ENCODE data around the gene MYL6B.

MYL6B gene

DNA sequence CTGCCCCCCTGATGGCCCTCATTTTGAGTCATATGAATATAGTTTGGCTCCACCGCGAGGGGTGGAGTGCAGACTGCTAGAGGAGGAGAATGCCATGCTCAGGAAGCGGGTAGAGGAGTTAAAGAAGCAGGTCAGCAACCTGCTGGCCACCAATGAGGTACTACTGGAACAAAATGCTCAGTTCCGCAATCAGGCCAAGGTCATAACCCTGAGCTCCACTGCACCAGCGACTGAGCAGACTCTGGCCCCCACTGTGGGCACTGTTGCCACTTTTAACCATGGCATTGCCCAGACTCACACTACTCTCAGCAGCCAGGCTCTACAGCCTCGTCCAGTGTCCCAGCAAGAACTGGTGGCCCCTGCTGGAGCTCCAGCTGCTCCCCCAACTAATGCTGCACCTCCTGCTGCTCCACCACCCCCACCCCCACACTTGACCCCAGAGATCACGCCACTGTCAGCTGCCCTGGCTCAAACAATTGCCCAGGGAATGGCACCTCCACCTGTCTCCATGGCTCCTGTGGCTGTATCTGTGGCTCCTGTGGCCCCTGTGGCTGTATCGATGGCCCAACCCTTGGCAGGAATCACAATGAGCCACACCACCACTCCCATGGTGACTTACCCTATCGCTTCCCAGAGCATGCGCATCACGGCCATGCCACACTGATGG, 31.1 kb upstream of the MYL6B start:
- in situ Hi-C loops (cut with MboI; ENCODE audit: low sequenced_read_pairs) = no loop called here

DNA sequence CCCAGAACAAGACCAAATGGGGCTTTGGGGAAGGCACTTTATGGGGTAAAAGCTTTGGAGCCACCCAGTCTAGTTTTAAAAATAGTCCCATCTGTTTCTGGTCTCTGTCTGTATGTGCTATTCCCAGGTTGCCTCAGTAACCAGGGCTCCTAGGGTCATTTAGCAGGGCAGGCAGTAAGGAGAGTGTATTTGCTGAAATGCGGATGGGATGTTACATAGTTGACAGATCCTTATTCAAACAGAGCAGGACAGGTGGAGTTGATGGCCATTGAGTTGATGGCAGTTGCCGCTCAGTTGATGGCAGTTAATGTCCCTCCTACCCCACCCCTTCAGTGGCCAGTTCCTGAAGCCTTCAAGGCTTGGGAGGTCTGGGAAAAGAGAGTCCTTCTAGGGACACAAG, 29.8 kb upstream of the MYL6B start:
- in situ Hi-C loops (cut with MboI; ENCODE audit: low sequenced_read_pairs) = no loop called here

DNA sequence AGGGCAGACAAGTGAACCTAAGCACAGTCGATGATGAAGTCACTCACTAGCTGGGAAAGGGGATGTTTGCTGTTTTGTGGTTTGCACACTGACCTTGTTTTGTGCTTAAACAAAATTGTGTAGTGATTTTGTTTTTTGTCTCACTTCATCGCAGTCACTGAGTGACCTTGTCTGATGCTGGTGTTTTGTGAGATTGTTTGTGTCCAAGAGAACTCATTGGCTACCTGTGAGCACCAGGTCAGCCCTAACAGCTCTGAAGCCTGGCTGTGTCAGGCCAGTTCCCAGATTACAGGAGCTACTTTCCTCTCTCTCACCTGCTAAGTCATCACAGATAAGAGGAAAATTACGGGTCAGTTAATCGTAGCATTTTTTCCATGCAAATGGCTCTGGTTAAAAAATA, 28.3 kb upstream of the MYL6B start:
- in situ Hi-C loops (cut with MboI; ENCODE audit: low sequenced_read_pairs) = no loop called here

DNA sequence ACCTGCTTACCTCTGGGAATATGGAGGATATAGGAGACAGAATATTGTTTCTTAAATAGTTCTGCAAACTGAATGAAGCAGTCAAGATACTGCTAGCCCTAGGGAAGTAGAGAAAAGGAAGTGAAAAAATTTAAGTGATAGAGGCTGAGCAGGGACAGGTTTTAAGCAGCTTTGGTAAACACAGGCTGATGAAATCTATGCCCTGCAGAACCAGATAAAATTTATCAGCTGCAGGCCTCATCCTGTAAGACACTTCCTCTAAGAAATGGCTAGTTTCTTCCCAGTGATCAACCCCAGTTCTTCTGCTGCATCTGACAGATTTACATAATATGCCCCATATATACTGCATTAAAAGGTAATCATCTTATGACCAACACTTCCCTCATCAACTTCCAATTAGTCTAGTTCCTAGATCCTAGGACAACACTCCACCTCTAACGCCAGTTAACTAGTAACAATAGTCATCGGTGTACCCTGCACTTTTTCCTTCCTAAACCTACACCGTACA, 25.6 kb upstream of the MYL6B start:
- in situ Hi-C loops (cut with MboI; ENCODE audit: low sequenced_read_pairs) = no loop called here

DNA sequence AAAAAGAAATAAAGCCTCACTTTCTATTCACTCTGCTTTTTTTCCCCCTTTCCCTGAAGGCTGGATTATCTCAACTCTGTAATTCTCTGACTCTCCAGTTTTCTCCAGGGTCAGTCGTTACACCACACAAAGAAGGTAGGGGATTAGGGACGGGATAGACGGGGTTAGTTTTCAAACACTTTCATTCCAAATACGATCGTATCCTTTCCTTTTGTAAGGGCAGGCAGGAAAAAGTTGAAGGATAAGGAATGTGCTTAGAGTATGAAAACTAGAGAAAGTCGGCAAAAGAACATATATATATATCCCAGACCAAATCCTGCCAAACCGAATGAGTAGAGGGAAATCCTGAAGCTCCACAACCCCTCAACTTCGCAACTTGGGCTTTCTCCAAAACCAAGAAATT, 24.9 kb upstream of the MYL6B start:
- in situ Hi-C loops (cut with MboI; ENCODE audit: low sequenced_read_pairs) = no loop called here

DNA sequence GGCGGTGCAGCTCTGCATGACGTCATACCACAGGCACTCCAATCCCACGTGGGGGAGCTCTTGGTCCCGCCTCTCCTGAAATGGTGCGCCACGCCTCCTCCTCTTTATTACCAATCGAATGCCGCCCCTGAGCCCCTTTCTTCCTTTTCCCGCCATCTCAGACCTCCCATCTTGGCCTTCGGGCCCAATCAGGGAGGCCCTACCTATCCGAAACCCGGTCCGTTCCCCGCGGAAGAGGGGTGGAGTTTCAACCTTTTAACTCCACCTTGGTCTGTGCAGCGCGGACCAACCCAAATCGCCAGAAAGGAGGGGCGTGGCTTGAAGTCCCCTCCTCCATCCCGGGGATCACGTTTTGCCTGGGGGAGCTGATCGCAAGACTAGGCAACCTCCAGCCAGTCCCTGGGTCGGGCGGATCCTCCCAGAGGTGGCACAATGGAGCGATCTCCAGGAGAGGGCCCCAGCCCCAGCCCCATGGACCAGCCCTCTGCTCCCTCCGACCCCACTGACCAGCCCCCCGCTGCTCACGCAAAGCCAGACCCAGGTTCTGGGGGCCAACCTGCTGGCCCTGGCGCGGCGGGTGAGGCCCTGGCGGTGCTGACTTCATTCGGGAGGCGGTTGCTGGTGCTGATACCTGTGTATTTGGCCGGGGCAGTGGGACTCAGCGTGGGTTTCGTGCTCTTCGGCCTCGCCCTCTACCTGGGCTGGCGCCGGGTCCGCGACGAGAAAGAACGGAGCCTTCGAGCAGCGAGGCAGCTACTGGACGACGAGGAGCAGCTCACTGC, 24.3 kb upstream of the MYL6B start, which contains the start of gene ESYT1:
Gene ESYT1 (plus strand): TSS at position 380 of the 782 bp plus-strand sequence. CDS start 53 bp downstream, at position 433.
- in situ Hi-C loops (cut with MboI; ENCODE audit: low sequenced_read_pairs) = no loop called here

DNA sequence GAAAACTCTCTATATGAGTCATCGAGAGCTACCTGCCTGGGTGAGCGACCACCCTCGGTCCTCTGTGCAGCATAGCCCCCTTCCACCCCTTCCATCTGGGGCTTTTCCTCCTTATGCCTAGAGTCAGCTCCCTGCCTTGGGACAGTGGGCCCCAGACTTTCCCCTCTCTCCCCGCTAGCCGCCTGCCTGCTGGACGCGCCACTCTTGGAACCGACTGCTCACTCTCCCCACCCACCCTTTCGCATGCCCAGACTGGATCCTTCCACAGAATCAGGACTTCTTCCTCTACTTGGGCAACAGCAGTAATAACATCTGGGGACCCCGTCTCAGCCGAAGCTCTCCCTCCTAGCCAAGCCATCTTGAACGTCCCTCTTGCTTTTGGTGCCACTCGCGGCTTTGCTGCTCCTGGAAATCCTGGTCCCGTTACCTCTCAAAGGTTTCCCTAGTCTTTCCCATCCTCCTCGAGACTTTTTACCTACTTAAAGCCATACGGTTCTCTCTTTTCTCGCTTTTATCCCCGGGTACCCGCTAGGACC, 23.6 kb upstream of the MYL6B start:
- in situ Hi-C loops (cut with MboI; ENCODE audit: low sequenced_read_pairs) = no loop called here

DNA sequence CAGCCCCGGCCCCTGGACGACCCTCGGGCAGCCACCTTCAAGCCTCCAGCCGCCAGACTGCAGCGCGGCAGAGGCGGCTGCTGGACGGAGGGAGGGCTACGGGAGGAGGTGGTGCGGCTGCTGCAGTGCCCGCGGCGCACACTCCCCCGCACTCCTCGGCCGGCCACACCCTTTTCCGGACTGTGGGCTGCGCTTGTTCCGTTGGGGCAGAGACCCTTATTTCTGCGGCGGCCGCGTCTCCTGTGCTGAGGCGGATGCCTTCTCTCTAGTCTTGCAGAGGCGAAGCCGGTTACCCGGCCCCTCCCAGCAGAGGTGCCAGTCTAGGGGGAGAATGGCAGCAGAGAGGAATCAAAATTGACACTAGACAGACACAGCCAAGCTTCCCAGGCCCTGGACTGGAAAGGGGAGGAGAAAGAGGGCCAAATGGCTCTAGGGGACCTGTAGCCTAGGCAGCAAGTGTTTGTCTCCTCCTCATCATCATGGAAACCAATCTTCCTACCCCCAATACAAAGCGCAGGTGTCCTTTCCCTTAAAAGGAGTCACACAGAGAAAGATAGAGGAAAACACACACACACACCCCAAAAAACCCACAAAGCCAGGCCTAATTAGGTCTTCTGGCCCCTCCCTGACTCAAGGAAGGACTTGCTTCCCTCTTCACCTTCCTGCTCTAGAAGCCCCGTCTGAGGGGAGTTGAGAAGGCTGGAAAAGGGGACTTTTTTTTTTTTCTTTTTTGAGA, 23.0 kb upstream of the MYL6B start:
- in situ Hi-C loops (cut with MboI; ENCODE audit: low sequenced_read_pairs) = no loop called here

DNA sequence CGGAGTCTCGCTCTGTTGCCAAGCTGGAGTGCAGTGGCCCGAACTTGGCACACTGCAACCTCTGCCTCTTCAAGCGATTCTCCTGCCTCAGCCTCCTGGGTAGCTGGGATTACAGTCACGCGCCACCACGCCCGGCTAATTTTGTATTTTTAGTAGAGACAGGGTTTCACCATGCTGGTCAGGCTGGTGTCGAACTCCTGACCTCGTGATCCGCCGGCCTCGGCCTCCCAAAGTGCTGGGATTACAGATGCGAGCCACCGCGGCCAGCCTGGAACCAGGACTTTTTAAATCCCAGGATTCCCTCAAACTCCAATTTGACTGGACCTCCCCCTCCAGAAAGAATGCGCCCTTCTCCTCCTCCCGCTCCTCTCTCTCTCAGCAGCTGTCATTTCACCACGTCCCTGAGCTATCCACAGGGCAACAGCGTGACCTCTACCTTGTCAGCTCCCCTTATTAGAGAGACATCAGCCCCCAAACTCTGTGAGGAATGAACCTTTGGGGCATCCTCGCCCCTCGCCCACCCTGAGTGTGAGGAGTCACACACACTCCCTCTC, 22.4 kb upstream of the MYL6B start:
- in situ Hi-C loops (cut with MboI; ENCODE audit: low sequenced_read_pairs) = no loop called here

DNA sequence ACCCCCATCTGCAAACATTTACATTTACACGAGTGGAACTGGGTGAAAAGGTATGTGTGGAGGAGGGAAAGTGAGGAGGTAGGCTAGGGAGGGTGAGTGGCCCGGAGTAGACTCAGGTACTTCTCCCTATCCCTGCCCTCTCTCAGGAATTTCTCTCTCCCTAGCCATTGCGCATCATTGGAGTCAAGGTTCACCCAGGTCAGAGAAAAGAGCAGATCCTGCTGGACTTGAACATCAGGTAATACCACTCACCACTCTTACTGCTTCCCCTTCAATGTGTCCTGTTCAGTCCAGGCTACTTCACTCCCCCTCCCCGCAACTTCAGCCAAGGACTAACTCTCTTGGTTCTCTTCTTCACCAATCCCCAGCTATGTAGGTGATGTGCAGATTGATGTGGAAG, 21.5 kb upstream of the MYL6B start:
- in situ Hi-C loops (cut with MboI; ENCODE audit: low sequenced_read_pairs) = no loop called here

DNA sequence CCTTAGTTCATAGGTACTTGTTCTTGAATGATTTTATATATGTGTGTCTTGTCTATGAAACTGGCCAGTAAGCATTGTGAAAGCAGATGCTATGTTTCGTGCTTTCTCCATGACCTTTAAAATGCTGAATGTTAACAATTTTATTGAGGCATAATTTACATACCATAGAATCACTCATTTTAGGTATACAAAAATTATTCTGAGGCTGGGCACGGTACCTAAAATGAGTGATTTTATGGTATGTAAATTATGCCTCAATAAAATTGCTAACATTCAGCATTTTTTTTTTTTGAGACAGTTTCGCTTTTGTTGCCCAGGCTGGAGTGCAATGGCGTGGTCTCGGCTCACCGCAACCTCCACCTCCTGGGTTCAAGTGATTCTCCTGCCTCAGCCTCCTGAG, 17.5 kb upstream of the MYL6B start:
- in situ Hi-C loops (cut with MboI; ENCODE audit: low sequenced_read_pairs) = no loop called here

DNA sequence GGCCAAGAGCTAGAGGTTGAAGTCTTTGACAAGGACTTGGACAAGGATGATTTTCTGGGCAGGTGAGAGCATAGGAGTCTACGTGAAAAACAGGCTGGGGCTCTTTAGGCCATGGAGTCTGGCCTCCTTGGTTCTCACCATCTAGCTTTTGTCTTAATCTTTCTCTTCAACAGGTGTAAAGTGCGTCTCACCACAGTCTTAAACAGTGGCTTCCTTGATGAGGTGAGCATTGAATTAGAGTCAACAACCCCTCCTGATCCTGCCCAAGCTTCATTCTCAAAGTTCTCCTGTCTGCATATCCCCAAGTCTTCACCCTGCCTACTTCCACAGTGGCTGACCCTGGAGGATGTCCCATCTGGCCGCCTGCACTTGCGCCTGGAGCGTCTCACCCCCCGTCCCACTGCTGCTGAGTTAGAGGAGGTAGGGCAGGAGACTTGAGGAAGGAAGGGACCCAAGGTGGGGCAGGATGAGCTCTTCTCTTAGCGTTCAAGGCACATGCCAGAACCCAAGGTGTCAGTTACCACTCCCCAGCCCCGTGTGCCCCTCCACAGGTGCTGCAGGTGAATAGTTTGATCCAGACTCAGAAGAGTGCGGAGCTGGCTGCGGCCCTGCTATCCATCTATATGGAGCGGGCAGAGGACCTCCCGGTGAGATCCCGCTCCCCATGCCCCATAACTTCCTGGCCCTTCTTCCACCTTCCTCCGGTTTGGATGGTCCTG, 14.4 kb upstream of the MYL6B start:
- in situ Hi-C loops (cut with MboI; ENCODE audit: low sequenced_read_pairs) = no loop called here

DNA sequence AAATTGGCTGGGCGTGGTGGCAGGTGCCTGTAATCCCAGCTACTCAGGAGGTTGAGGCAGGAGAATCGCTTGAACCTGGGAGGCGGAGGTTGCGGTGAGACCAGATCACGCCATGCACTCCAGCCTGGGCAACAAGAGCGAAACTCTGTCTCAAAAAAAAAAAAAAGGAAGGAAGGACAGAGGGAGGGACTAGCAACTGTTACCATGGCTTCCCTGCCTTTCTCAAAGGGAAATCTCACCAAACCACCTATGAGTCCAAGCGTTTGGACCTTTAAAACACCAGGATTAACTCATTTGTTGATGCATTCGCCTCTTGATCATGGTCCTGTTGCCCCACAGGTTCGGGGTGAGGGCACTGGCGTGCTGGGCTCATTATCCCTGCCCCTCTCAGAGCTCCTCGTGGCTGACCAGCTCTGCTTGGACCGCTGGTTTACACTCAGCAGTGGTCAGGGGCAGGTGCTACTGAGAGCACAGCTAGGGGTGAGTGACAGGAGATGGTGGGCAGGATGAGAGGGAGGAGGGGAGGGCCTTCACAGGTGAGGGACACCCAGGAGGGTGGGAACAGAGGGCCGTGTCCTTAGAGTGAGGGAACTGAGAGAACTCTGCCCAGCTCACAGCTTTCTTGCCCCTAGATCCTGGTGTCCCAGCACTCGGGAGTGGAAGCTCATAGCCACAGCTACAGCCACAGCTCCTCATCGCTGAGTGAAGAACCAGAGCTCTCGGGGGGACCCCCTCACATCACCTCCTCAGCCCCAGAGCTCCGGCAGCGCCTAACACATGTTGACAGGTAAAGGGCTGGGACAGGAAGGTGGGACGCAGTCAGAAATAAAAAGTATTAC, 10.2 kb upstream of the MYL6B start:
- in situ Hi-C loops (cut with MboI; ENCODE audit: low sequenced_read_pairs) = no loop called here

DNA sequence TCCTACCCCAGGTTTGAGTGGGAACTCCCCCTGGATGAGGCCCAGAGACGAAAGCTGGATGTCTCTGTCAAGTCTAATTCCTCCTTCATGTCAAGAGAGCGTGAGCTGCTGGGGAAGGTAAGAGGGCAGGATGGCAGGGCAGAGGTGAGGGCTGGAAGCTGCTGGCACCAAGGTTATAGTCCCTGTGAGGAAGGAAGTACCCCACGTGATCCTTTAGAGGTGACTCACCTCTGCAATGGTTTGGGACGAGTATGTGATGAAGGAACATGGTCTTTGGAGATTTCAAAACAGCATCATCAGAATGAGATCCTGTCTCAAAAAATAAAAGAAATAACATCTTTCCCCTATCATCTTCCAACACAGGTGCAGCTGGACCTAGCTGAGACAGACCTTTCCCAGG, 9.2 kb upstream of the MYL6B start:
- in situ Hi-C loops (cut with MboI; ENCODE audit: low sequenced_read_pairs) = no loop called here

DNA sequence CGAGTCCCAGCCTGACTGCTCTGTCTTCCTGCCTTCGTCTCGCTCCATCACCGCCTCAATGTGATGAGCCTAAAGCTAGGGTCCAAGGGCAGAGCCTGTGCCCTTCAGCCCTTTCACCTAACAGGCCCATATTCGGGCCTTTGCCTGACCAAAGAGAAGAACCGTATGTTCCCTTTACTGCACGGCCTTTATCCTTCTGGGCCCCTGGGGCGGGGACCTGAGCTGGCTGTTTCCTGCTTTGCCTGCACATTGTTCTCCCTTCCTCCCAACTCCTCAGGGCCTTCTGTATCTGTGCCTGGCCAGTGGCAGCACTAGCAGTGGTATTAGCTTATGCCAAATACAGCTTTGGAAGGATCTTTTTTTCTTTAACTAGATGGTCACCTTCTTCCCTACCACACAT, 8.5 kb upstream of the MYL6B start:
- in situ Hi-C loops (cut with MboI; ENCODE audit: low sequenced_read_pairs) = no loop called here

DNA sequence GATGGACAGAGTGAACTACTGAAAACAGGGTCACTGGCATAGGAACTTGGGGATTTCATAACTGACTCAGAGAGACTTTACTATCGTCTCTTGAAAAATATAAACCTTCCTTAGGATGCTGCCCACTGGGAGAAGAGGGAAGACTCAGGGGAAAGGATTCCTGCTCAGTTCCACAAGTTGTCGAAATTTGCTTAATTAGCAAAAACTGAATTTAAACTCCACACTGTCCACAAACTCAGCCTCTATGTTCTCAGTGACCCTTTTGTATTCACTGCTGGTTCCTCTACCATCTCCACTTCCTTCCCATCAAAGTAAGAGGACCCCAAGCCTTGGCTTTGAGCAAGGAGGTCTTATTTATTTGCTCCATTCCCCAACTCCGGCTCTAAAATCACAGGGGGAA, 7.2 kb upstream of the MYL6B start:
- in situ Hi-C loops (cut with MboI; ENCODE audit: low sequenced_read_pairs) = no loop called here

DNA sequence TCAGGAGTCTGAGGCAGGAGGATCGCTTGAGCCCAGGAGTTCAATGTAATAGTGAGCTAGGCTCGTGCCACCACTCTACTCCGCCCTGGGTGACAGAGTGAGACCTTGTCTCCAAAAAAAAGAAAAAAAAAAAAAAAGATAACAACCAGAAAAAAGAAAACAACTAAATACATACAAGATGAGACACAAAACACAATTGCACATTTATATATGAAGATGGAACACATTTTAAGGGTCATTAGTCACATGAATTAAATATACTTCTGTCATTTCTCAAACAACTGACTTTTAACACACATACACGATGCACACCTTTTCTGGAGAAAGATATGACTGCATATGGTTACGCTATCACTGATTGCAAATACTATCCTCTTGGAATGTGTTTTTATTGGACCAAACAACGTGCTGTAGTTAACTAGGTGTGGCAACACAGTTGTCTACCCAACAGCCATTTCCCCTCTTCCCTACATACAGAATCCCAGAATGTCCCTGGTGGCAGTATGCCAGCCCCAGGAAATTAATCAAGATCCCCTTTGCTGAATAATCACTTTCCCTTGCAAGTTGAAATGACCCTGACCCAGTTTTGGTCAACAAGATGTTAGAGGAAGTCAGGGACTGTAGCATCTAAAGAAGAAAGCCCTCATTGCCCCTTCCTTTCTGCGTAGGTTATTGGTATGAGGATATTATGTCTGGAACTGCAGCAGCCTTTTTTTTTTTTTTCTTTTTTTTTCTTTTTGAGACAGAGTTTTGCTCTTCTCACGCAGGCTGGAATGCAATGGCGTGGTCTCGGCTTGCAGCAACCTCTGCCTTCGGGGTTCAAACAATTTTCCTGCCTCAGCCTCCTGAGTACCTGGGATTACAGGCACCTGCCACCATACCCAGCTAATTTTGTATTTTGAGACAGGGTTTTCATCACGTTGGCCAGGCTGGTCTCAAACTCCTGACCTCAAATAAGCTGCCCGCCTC, 5.6 kb upstream of the MYL6B start:
- in situ Hi-C loops (cut with MboI; ENCODE audit: low sequenced_read_pairs) = no loop called here

DNA sequence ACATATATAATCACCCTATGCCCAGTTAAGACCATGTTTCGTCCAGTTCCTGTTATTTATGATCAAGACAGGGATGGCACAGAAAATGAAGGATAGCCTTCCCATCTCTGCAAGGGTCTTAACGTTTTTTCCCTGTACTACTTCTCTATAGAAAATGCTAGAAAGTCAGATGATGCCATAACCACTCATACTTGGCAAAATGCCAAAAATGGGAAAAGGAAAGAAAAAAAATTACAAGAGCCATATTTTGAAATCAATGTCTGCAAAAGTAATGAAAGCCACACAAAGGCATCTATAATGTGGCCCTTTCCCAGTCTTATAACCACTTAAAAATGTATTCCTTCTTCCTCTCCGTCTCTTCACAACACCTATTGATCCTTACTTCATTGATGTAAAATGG, 1.8 kb upstream of the MYL6B start:
- in situ Hi-C loops (cut with MboI; ENCODE audit: low sequenced_read_pairs) = no loop called here

Measured in HL-60/S4 treated with phorbol 12-myristate 13-acetate at 8.2 ng/mL for 4 days and 3 days (cell line).